ENCODE data around the gene DIP2C.
A peak's percentile ranks its signal among the peaks of the same experiment; 100 is the strongest.

The DIP2C gene

DNA sequence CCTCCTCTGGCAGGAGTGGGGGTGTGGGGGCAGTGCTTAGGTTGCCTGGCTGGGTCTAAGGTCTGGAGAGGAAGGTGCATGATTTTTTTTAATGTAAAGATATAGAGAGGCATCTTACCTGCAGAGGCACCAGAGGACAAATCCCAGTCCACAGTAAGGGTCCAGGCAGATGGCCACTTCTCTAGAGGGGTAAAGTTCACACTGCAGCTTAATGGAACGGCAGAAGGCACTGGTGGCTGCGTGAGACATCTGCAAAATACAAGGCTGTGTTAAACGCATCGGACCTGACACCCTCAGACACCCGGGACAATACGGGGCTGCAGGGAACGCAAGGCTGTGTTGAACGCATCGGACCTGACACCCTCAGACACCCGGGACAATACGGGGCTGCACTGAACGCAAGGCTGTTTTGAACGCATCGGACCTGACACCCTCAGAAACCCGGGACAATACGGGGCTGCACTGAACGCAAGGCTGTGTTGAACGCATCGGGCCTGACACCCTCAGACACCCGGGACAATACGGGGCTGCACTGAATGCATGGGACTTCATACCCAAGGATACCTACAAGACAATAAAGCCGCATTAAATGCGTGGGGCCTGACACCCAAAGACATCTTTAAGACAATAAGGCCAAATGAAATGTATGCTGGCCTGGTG, 348.3 kb downstream of the DIP2C start:
- no peak overlapping the region for H3K27ac Mint-ChIP-seq

DNA sequence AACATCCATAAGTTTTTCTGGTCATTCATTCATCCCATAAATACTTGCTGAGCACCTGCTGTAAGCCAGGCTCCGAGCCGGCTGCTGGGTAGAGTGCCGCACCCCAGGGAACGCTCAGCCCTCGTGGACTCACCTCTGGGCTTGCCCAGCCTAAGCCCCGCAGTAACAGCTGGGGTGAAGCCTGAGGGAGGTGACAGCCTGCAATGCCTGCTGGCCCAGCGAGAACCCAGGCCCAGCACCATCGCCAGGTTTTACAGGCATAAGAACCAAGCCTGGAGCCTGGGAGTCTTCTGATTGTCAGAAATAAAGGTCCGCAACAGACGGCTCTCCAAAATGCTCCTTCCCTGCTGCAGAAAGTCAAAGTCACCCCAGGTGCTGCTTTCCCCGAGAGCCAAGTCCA, 348.8 kb downstream of the DIP2C start:
- no peaks in the 10 kb centered on the region for H3K9me3 Mint-ChIP-seq
- no peak overlapping the region for H3K27ac Mint-ChIP-seq
- H3K36me3 Mint-ChIP-seq, result peaks cover 3% of the 10 kb centered on the region
- H3K4me3 Mint-ChIP-seq, result no peak overlapping the region
- no peaks in the 10 kb centered on the region for H3K27me3 Mint-ChIP-seq
- H3K4me1 Mint-ChIP-seq, result no peaks in the 10 kb centered on the region

More for the DNA sequence above, 348.3 kb downstream of the DIP2C start:
- no peaks in the 10 kb centered on the region for H3K4me1 Mint-ChIP-seq
- no peaks in the 10 kb centered on the region for H3K9me3 Mint-ChIP-seq
- H3K27me3 Mint-ChIP-seq, result no peaks in the 10 kb centered on the region
- H3K4me3 Mint-ChIP-seq, result no peak overlapping the region
- peaks cover 3% of the 10 kb centered on the region for H3K36me3 Mint-ChIP-seq

DNA sequence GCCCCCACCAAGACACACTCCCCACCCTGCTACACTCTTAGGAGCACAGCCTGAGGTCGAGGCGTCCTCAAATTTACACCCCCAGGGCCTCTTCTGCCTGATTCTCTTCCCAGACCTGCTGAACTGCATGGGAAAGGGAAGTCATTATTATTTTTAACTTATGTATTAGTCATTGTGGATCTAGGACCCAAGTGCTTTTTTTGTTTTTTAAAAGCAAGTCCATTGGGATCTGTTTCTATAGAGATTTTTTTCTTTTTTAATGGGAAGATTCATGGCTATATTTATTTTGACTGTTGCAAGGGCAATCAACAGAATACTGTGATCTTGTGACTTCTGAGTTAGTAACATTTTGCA, 350.5 kb downstream of the DIP2C start:
- H3K4me1 Mint-ChIP-seq, result peaks cover 4% of the 10 kb centered on the region
- no peaks in the 10 kb centered on the region for H3K9me3 Mint-ChIP-seq
- H3K27ac Mint-ChIP-seq, result no peak overlapping the region
- H3K36me3 Mint-ChIP-seq, result peaks cover 3% of the 10 kb centered on the region
- H3K4me3 Mint-ChIP-seq, result no peak overlapping the region
- no peaks in the 10 kb centered on the region for H3K27me3 Mint-ChIP-seq

DNA sequence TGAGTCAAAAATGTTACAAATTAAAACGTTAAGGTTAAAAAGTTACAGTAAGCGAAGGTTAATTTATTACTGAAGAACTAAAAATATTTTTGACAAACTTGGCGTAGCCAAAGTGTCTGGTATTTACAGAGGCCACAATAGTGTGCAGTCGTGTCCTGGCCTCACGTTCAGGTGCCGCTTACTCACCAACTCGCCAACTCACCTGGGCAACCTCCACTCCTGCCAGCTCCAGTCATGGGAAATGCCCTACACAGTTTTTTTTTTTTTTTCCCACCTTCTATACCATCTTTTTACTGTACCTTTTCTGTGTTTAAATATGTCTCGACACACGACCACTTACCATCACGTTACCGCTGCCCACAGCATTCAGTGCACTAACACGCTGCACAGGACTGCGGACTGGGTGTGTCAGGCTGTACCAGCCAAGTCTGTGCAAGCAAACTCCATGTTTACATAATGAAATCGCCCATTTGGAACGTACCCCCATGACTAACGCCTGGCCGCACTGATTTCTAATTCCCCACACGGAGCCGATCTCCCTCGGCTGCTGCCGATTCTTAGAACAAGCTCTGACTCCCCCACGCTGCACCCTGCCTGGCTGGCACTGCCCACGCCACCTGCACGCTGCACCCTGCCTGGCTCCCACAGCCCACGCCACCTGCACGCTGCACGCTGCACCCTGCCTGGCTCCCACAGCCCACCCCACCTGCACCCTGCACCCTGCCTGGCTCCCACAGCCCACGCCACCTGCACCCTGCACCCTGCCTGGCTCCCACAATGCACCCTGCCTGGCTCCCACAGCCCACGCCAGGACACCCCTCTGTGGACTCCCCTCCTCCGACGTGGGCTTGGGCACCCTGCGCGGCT, 351.1 kb downstream of the DIP2C start:
- Mint-ChIP-seq H3K36me3 (peaks cover 3% of the 10 kb centered on the region), H3K4me1 (peaks cover 9% of the 10 kb centered on the region), H3K9me3 (no peaks in the 10 kb centered on the region), H3K27ac (no peak overlapping the region), H3K27me3 (no peaks in the 10 kb centered on the region), H3K4me3 (no peak overlapping the region)

DNA sequence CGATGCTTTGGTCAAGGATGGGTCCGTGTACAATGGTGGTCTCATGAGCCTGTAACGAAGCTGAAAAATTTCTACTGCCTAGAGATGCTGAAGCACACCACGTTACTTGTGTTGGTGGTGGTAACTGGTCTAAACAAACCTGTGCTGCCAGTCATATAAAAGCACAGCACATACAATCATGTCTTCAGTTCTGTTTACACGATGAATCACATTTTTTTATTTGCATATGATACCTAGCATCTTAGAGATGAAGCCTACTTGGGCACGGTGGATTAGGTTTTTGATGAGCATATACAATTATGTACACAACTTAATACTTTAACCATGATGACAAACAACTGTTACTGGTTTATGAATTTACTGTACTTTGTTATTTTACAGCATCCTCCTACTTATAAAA, 353.2 kb downstream of the DIP2C start:
- Mint-ChIP-seq H3K27me3 (no peaks in the 10 kb centered on the region), H3K27ac (no peak overlapping the region), H3K4me1 (peaks cover 27% of the 10 kb centered on the region), H3K36me3 (peaks cover 3% of the 10 kb centered on the region), H3K4me3 (no peak overlapping the region), H3K9me3 (no peaks in the 10 kb centered on the region)

- H3K27me3 Mint-ChIP-seq, result no peaks in the 10 kb centered on the region
- H3K27ac Mint-ChIP-seq, result peak overlapping the region; percentile 20
- peaks cover 27% of the 10 kb centered on the region for H3K4me1 Mint-ChIP-seq
- H3K36me3 Mint-ChIP-seq, result peaks cover 3% of the 10 kb centered on the region
- no peaks in the 10 kb centered on the region for H3K9me3 Mint-ChIP-seq
- no peak overlapping the region for H3K4me3 Mint-ChIP-seq
Observed at GRCh38 chr10:335151-335800, 354.2 kb downstream of the DIP2C start.

DNA sequence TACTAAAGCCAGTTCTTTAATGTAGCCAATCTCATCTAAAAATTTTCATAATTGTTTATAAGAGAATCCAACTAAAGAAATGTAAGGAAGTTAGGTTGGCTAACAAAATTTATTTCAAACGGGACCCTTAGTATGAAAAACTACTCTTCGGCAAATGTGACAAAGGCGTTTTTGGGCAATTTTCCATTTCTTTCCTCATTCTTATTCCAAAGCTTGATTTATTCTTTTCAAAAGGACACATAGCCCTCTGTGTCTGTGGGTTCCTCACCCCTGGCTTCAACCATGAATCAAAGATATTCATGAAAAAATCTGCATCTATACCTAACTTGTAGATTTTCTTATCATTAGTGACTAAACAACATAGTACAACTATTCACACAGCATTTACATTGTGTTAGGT, 358.3 kb downstream of the DIP2C start:
- Mint-ChIP-seq H3K27ac (no peak overlapping the region), H3K27me3 (no peaks in the 10 kb centered on the region), H3K4me1 (peaks cover 38% of the 10 kb centered on the region), H3K36me3 (no peaks in the 10 kb centered on the region), H3K4me3 (no peak overlapping the region), H3K9me3 (no peaks in the 10 kb centered on the region)

DNA sequence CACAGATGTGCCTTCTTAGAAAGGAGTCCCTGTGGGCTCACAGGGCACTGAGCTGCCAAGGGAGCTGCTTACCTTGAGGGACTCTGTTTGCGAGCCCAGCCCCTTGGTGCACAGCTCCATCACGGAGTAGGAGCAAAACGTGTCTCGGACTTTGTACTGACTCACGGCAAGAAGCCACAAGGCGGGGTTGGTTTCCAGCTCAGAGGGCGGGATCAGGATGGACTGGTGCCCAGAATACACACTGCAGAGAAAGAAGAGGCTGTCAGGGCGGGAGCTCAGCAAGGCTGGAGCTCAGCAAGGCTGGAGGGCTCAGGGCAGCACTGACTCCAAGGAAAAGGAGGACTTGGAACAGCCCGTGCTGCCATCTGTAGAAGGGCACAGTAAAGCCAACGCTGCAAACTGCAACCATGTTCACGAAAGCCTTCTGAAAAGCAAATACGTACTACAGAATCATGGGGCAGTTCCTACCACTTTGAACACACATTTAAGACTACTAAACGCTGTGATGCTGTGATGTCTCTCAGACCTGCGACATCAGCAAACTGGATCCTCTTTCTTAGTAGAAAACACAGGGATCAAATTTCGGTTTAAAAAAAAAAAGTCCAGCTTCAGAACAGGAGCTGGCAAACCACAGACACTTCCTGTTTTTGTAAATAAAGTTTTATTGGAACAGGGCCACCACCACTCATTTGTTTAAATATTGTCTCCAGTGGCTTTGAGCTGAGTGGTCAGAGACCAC, 359.9 kb downstream of the DIP2C start:
- Mint-ChIP-seq H3K4me3 (peak overlapping the region; percentile 40), H3K9me3 (no peaks in the 10 kb centered on the region), H3K27ac (peak overlapping the region; percentile 42), H3K4me1 (peaks cover 37% of the 10 kb centered on the region), H3K36me3 (no peaks in the 10 kb centered on the region), H3K27me3 (no peaks in the 10 kb centered on the region)

DNA sequence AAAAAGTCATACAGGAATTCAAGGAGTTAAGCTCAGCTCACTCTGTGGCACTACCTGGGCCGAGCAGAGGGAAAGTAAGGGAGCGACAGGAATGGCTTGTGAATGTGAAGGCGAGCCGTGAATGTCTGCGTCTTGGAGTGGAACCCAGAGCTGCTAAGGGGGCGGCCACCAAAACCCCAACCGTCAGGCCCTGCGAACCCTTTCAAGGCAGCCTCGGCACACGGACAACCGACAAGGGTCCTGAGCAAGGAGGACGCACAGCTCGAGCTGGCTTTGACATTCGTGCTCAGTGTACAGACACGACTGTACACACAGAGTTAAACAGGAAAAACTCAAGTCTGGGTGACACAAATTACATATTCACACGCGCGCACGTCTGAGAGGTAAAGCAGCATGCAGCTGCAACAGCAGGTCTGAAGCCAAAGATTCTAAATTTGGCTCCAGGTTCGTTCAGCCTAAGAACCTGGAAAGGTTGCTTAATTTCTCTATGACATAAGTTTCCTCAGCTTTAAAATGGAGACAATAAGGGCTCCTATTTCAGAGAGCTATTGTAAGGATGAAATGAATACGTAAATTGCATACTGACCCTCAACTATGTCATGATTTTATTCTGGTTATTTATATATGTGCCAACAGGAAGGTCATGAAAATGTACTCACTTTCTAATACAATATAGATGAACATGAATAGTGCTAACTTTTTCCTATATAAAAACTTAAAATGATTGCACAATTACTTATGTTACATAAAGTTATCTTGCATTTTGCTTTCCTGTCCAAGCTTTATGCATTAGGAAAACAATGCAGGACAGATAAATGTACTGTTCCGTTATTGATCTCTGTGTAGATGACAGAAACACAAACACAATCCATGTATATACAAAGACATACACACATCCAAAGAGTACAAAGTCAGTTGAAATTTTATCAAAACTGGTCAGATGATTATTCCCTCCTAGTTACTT, 361.3 kb downstream of the DIP2C start:
- no peaks in the 10 kb centered on the region for H3K9me3 Mint-ChIP-seq
- H3K27ac Mint-ChIP-seq, result no peak overlapping the region
- H3K4me1 Mint-ChIP-seq, result peaks cover 34% of the 10 kb centered on the region
- no peak overlapping the region for H3K4me3 Mint-ChIP-seq
- H3K27me3 Mint-ChIP-seq, result no peaks in the 10 kb centered on the region
- peaks cover 1% of the 10 kb centered on the region for H3K36me3 Mint-ChIP-seq

DNA sequence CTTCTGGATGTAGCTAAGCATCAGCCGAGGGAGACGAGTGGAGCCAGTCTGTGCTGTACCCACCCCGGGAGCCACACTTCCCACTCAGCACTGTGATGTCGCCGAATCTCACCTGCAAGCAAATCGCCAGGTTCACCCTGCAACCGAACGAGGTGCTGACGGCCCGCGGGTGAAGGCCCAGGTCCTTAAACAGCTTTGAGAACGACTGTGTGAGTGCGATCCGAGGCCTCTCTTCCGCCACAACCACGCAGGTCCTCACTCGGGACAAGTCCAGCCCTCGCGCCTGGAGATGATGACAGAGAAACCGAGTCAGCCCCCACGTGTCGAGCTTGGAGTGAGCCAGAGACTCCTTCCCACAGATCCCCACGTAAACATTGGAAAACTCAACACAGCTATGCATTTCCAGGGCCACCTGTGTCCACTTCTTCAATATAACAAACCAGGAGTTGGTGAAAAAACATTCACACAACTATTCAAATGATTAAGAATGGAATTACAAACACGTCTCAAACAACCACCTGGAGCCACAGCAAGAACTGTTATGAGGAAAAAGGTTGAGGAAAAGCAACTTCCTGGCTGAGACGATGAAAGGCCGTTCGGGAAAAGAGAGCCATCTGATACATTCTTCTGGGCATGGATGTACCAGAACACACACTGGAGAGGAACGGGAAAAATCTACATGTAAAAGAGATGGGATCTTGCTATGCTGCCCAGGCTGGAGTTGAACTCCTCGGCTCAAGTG, 362.4 kb downstream of the DIP2C start:
- peaks cover 26% of the 10 kb centered on the region for H3K4me1 Mint-ChIP-seq
- H3K27me3 Mint-ChIP-seq, result no peaks in the 10 kb centered on the region
- H3K4me3 Mint-ChIP-seq, result no peak overlapping the region
- no peak overlapping the region for H3K27ac Mint-ChIP-seq
- peaks cover 1% of the 10 kb centered on the region for H3K36me3 Mint-ChIP-seq
- no peaks in the 10 kb centered on the region for H3K9me3 Mint-ChIP-seq

- H3K4me1 Mint-ChIP-seq, result peaks cover 20% of the 10 kb centered on the region
- no peaks in the 10 kb centered on the region for H3K27me3 Mint-ChIP-seq
- no peak overlapping the region for H3K4me3 Mint-ChIP-seq
- no peaks in the 10 kb centered on the region for H3K9me3 Mint-ChIP-seq
- peaks cover 1% of the 10 kb centered on the region for H3K36me3 Mint-ChIP-seq
- no peak overlapping the region for H3K27ac Mint-ChIP-seq
Observed at GRCh38 chr10:326350-326749, 363.1 kb downstream of the DIP2C start.

- H3K27ac Mint-ChIP-seq, result no peak overlapping the region
- no peaks in the 10 kb centered on the region for H3K9me3 Mint-ChIP-seq
- H3K4me3 Mint-ChIP-seq, result no peak overlapping the region
- H3K36me3 Mint-ChIP-seq, result peaks cover 3% of the 10 kb centered on the region
- H3K4me1 Mint-ChIP-seq, result peaks cover 19% of the 10 kb centered on the region
- no peaks in the 10 kb centered on the region for H3K27me3 Mint-ChIP-seq
Observed at GRCh38 chr10:325282-325681, 364.2 kb downstream of the DIP2C start.

DNA sequence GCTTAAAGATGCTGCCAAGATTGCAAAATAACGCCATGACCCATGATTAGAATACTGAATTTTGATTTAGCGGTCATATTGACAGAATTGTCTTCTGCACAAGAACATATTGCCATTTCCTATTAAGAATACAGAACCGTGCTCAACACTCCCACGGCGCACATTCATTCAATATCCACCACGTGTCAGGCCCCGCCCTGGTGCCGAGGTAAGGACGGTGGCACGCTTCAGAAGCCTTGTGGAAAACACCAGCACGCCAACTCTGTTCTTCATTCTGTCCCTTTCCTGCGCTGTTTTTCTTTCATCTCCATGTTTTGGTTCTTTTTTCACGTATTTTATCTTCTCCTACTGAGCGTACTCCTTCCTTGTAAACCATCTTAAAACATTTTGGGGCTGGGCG, 364.9 kb downstream of the DIP2C start:
- Mint-ChIP-seq H3K36me3 (peaks cover 3% of the 10 kb centered on the region), H3K4me1 (peaks cover 14% of the 10 kb centered on the region), H3K9me3 (no peaks in the 10 kb centered on the region), H3K4me3 (no peak overlapping the region), H3K27ac (no peak overlapping the region), H3K27me3 (no peaks in the 10 kb centered on the region)

GRCh38 chr10:323651-324293, 365.7 kb downstream of the DIP2C start:
- no peaks in the 10 kb centered on the region for H3K27me3 Mint-ChIP-seq
- H3K27ac Mint-ChIP-seq, result no peak overlapping the region

More at GRCh38 chr10:323651-324293, 365.7 kb downstream of the DIP2C start:
- no peaks in the 10 kb centered on the region for H3K9me3 Mint-ChIP-seq
- peaks cover 3% of the 10 kb centered on the region for H3K36me3 Mint-ChIP-seq
- peaks cover 8% of the 10 kb centered on the region for H3K4me1 Mint-ChIP-seq
- H3K4me3 Mint-ChIP-seq, result peak overlapping the region; percentile 20

Data from activated naive CD4-positive, alpha-beta T cell treated with anti-CD3 and anti-CD28 coated beads, Interleukin-2, amount 50 U/mL, for 24 hours (primary cell).